ENCODE measurements around the gene TIAM1. TPM values are rescaled to one million over a fixed set of nuclear protein-coding genes. Genes with fewer than 3 reads are reported as not detected.

The TIAM1 gene
- polyA plus RNA-seq, 1 experiment = 0.11 TPM

DNA sequence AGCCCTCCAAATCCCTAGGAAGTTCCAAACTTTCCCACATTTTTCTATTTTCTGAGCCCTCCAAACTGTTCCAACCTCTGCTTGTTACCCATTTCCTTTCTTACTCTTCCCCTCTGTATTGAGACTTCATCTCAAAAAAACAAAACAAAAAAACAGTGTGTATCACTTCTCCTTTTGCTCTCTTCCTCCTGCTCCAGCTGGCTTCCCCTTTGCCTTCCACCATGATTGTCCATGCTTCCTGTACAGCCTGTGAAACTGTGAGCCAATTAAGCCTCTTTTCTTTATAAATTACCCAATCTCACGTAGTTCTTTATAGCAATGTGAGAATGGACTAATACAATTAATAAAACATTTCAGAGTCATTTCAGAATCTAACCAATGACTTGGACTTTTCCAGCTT lies 236.2 kb downstream of the TIAM1 start:
- TF ChIP-seq, protein P1, sequence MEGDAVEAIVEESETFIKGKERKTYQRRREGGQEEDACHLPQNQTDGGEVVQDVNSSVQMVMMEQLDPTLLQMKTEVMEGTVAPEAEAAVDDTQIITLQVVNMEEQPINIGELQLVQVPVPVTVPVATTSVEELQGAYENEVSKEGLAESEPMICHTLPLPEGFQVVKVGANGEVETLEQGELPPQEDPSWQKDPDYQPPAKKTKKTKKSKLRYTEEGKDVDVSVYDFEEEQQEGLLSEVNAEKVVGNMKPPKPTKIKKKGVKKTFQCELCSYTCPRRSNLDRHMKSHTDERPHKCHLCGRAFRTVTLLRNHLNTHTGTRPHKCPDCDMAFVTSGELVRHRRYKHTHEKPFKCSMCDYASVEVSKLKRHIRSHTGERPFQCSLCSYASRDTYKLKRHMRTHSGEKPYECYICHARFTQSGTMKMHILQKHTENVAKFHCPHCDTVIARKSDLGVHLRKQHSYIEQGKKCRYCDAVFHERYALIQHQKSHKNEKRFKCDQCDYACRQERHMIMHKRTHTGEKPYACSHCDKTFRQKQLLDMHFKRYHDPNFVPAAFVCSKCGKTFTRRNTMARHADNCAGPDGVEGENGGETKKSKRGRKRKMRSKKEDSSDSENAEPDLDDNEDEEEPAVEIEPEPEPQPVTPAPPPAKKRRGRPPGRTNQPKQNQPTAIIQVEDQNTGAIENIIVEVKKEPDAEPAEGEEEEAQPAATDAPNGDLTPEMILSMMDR (IDR thresholded peaks at IDR 0.05; ENCODE audit: insufficient read depth, low read depth, low read length) = no peak
- H3K36me3 ChIP-seq (ENCODE audit: control insufficient read depth, insufficient read depth, low read length) = no peaks in the 10 kb centered on the region
- ChIA-PET CTCF (interaction anchor here (0.8 kb wide), 1 partner anchor 473 kb away, joined by 3 read pairs; no protein-coding TSS in a partner anchor), POLR2A (no interaction called here)
- DNase-seq (ENCODE audit: low read depth) = no peak
- H3K27me3 ChIP-seq (ENCODE audit: control insufficient read depth, insufficient read depth, low read length) = no peaks in the 10 kb centered on the region; the same call in 1 of the 2 replicates
- H3K4me3 ChIP-seq (ENCODE audit: low read depth, low read length) = no peak overlapping the region

DNA sequence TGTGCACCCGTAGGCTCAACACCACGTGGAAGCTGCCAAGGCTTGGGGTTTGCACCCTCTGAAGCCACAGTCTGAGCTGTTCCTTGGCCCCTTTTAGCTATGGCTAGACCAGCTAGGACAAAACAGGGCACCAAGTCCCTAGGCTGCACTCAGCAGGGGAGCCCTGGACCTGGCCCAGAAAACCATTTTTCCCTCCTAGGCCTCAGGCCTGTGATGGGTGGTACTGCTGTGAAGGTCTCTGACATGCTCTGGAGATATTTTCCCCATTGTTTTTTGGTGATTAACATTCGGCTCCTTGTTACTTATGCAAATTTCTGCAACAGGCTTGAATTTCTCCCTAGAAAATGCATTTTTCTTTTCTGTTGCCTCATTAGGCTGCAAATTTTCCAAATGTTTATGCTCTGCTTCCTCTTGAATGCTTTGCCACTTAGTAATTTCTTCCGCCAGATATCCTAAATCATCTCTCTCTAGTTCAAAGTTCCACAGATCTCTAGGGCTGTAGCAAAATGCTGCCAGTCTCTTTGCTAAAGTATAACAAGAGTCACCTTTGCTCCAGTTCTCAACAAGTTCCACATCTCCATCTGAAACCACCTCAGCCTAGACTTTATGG lies 236.8 kb downstream of the TIAM1 start:
- Histone ChIP-seq H3K4me3 (ENCODE audit: low read depth, low read length) (no peak overlapping the region), H3K36me3 (ENCODE audit: control insufficient read depth, insufficient read depth, low read length) (no peaks in the 10 kb centered on the region), H3K27me3 (ENCODE audit: control insufficient read depth, insufficient read depth, low read length) (no peaks in the 10 kb centered on the region; the same call in 1 of the 2 replicates)
- DNase-seq (ENCODE audit: low read depth) = no peak
- ChIA-PET CTCF (no interaction called here), POLR2A (no interaction called here)
- TF ChIP-seq, protein P1 (IDR thresholded peaks at IDR 0.05; ENCODE audit: insufficient read depth, low read depth, low read length) = no peak

DNA sequence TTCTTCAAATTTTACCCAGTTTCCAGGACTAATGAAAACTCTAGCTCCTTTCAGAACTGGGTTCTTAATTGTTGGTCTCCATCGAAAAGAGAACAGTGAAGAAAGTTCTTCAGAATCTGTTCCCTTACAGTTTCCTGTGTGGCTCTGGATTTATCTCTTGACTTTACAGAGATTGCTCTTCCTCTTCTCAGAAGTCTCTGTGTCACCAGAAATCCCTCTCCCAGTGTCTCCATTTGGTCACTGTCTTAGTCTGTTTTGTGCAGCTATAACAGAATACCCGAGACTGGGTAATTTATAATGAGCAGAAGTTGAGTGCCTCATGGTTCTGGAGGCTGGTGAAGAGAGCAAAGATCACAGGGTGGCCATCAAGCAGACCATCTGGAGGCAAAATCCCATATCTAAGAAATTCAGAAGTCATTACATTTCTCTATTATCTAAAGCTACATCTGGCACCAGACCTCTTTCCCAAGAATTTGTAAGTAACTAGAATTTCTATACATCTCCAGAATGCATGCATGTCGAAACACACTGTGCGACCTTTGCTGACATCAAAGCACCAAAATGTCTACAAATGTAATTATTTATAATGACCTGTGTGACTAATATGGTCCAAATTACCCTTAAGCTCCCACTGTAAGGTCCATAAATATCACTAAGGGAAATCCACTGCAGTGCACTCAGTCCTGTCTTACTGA lies 240.3 kb downstream of the TIAM1 start:
- Histone ChIP-seq H3K27me3 (ENCODE audit: control insufficient read depth, insufficient read depth, low read length) (no peaks in the 10 kb centered on the region), H3K4me3 (ENCODE audit: low read depth, low read length) (no peak overlapping the region), H3K36me3 (ENCODE audit: control insufficient read depth, insufficient read depth, low read length) (no peaks in the 10 kb centered on the region)
- POLR2A ChIA-PET = no interaction called here
- no peak for DNase-seq (ENCODE audit: low read depth)
- TF ChIP-seq, protein P1 (IDR thresholded peaks at IDR 0.05; ENCODE audit: insufficient read depth, low read depth, low read length) = no peak
- CTCF ChIA-PET = no interaction called here

DNA sequence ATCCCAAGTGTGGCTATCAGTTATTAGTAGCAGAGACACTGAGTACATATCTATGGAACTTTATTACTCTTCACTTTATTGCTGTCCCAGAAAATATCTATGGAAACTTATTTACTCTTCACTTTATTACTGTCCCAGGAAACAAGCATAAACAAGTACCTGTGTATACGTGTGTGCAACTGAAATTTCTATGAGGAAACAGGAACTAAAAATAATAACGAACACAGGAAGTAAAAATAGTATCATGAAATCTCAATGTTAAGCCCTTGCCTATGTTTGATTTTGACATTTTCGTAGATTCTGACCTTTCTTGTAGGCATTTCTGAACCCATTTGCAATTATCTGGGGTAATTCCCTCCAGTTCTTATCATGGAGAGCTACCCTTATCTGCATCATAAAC lies 240.9 kb downstream of the TIAM1 start:
- Histone ChIP-seq H3K27me3 (ENCODE audit: control insufficient read depth, insufficient read depth, low read length) (no peaks in the 10 kb centered on the region), H3K36me3 (ENCODE audit: control insufficient read depth, insufficient read depth, low read length) (no peaks in the 10 kb centered on the region), H3K4me3 (ENCODE audit: low read depth, low read length) (no peak overlapping the region)
- POLR2A ChIA-PET = no interaction called here
- no peak for DNase-seq (ENCODE audit: low read depth)
- TF ChIP-seq, protein P1 (IDR thresholded peaks at IDR 0.05; ENCODE audit: insufficient read depth, low read depth, low read length) = no peak
- CTCF ChIA-PET = interaction anchor here (1.4 kb wide), 1 partner anchor 501 kb away, joined by 3 read pairs; no protein-coding TSS in a partner anchor

DNA sequence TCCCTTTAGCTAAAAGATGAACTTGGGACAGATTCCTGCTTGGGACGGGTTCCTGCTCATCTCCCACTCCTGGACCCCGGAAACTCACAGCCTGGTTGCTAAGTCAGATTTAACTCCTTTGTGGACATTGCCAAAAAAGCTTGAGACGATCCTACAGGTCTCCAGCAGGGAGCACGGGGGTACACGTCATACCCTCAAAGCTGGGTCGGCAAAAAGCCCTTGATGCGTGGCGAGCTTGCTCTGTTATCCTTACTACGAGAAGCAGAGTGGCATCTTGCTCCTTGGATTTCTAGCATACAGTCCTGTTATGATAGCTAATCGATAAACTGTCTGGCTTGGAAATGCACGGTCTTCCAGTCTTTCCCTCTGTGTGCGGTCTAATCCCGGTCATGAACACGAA lies 244.9 kb downstream of the TIAM1 start:
- CTCF ChIA-PET = interaction anchor here (0.8 to 3.0 kb wide), 11 partner anchors 11 to 505 kb away, joined by 3 to 32 read pairs (median 5); no protein-coding TSS in a partner anchor

More for the DNA sequence above, 244.9 kb downstream of the TIAM1 start:
- TF ChIP-seq, protein P1 (IDR thresholded peaks at IDR 0.05; ENCODE audit: insufficient read depth, low read depth, low read length) = no peak
- POLR2A ChIA-PET = interaction anchor here (0.6 kb wide), 1 partner anchor 1935 kb away, joined by 4 read pairs; no protein-coding TSS in a partner anchor
- DNase-seq (ENCODE audit: low read depth) = no peak
- Histone ChIP-seq H3K36me3 (ENCODE audit: control insufficient read depth, insufficient read depth, low read length) (no peaks in the 10 kb centered on the region), H3K27me3 (ENCODE audit: control insufficient read depth, insufficient read depth, low read length) (no peaks in the 10 kb centered on the region), H3K4me3 (ENCODE audit: low read depth, low read length) (no peak overlapping the region)
